HG03460 (cell line): ENCODE results near the gene TMEM161B.
"Not testable (repeated sequence)": the region's sequence is repeated elsewhere in the genome, so short reads cannot be mapped to it uniquely, and the experiment has no call there.

Source experiments
- ATAC-seq: cut with Tn5 transposase; IDR thresholded peaks from one replicate; pipeline ENCODE4 v1.9.1; 2021; ENCODE audit not compliant: unreplicated experiment

Gene TMEM161B

DNA sequence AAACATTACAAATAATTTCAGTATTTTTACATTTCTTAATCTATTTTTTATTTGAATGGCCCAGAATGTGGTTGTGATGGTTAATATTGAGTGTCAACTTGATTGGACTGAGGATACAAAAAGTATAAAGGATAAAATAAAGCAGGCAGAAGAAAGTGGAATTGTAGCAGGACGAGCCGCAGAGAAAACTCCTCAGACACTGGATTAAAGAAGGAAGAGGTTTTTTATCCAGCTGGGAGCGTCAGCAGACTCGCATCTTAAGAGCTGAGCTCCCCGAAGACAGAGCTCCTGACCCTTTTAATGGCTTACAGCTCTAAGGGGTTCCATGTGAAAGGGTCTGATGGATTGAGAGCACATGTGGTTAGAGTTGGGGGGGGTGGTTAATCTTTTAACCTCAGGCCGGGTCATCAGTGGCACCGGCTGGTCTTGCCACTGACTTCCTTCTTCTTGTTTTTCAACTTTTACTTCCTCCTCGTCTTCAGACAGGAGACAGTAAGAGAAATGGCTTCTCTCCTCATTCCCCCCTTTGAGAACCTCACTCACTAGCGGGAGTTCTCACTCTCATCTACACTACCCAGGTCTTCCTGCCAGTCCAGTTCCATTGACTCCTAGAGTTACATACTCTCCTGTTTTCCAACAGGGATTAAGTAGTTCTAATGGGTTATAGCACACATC, 80.0 kb downstream of the TMEM161B start:
- ATAC-seq: no peak

GRCh38 chr5:88183255-88183654, 85.4 kb downstream of the TMEM161B start:
- no peak for ATAC-seq

- ATAC-seq: not testable (repeated sequence)
Measured at GRCh38 chr5:88177486-88177885, 91.2 kb downstream of the TMEM161B start.

GRCh38 chr5:88172847-88173758, 95.5 kb downstream of the TMEM161B start:
- no peak for ATAC-seq

DNA sequence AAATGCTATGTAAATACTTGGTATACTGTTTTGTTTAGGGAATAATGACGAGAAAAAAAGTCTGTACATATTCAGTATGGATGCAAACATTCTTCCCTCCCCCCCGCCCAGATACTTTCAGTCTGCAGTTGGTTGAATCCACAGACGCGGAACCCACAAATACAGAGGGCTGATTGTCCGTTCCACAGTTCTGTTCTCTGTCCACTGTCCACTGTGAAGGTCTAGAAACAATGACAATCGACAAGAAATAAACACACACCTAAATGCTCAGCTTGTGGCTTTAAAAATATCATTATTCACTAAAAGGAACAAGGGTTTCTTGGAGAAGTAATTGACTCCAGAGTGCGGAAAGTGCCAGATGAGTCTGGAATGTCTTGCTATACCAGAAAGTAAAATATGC, 109.1 kb downstream of the TMEM161B start:
- ATAC-seq: no peak

- ATAC-seq: no peak
Measured at GRCh38 chr5:88158056-88158455, 110.6 kb downstream of the TMEM161B start.

GRCh38 chr5:88154891-88155290, 113.8 kb downstream of the TMEM161B start:
- no peak for ATAC-seq

- no peak for ATAC-seq
Measured at GRCh38 chr5:88150747-88151146, 117.9 kb downstream of the TMEM161B start.

DNA sequence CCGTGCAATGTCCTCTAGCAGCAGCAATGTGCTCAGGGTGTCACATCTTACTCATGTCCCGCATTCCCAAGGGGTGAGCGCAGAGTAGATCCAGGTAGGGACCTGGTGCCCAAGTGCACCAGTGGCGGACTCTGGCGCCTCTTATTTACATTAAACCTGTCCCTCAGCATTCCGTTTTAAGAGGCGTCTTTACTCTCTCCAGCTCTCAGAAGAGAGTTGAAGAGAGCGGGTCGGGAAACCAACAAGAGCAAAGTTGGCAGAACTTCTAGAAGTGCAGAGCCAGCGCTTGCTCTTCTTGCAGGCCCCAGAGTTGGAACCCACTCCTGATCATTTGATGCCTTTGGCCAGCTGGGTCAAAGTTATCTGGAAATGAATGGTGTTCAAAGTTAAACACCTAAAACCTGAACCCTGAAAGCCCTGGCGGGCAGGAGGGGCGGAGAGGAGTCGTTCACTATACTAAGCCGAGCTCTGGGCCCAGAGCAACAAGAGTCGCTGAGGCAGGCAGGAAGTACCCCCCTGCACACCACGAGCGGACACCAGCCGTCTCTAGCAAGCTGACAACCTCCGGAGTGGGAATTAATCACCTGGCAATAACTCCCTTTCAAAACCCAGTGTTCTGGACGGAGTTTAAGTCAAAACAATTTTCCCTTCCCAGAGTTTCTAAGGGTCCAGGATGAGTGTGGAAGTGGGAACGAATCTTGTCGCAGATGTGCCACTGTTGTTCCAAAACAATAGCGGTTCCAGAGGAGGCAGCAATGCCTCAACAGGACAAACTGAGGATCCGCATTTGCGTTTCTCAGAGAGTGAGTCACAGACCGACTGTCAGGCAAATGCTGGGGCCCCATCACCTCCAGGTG, 122.8 kb downstream of the TMEM161B start:
- ATAC-seq: no peak

DNA sequence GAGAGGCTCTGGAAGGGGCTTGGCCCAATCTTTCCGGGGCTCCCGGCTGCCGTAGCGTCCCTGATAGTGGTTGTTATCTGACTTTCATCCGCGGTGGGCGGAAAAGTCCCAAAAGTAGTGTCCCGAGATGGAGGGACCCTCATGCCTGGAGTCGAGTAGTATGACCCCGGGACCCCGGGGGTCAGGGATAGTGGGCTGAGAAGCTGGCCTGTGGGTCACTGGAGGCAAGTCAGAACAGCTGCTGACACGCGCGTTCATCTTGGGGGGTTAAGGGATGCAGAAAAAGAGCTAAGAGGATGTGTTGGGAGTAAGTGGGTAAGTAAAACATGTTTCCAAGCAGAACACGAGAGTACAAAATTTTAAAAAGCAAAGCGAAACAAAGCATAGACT, 123.4 kb downstream of the TMEM161B start:
- ATAC-seq: no peak
